Spleen (tissue), 13 donors: ENCODE data around the gene BACE1-AS. TPM values are rescaled to one million over a fixed set of nuclear protein-coding genes. Genes with fewer than 3 reads are reported as not detected.

Experiments used
- DNase-seq: peaks from one replicate; pipeline ENCODE4 v3.0.0-alpha.2; 2020
- H3K27ac ChIP-seq, 8 donors: fragments of 200-600 bp; sonication (generic) in 7 of 8; 1 replicate in 4 of 8; 2 replicates in 4 of 8; pipeline versions ENCODE4 v1.5.0 to v1.8.0; 2016 to 2021; ENCODE audit warnings: inconsistent platforms in 4 of 8, mild to moderate bottlenecking in 4 of 8, moderate library complexity in 1 of 8
- H3K27me3 ChIP-seq, 7 donors: fragments of 200-600 bp; sonication (generic) in 6 of 7; replicated peaks in 1 of 7; 1 replicate in 4 of 7; 2 replicates in 3 of 7; pipeline versions ENCODE4 v1.5.0 to v1.8.0; 2016 to 2021; ENCODE audit warnings: inconsistent platforms in 3 of 7, mild to moderate bottlenecking in 1 of 7
- H3K36me3 ChIP-seq, 6 donors: fragments of 200-600 bp; sonication (generic) in 5 of 6; 1 replicate in 4 of 6; 2 replicates in 2 of 6; pipeline versions ENCODE4 v1.5.0 to v1.8.0; 2016 to 2021; ENCODE audit warnings: inconsistent platforms in 2 of 6
- H3K4me1 ChIP-seq, 6 donors: fragments of 200-600 bp; sonication (generic) in 5 of 6; 1 replicate in 3 of 6; 2 replicates in 3 of 6; pipeline versions ENCODE4 v1.5.0 to v1.8.0; 2016 to 2021; ENCODE audit warnings: inconsistent platforms in 3 of 6
- H3K4me3 ChIP-seq, 8 donors: fragments of 200-600 bp; sonication (generic) in 7 of 8; 1 replicate in 4 of 8; 2 replicates in 4 of 8; pipeline versions ENCODE4 v1.5.0 to v1.8.0; 2016 to 2021; ENCODE audit warnings: inconsistent platforms in 4 of 8, mild to moderate bottlenecking in 4 of 8, moderate library complexity in 2 of 8
- H3K9me3 ChIP-seq, 8 donors: fragments of 200-600 bp; sonication (generic) in 7 of 8; 1 replicate in 4 of 8; 2 replicates in 4 of 8; pipeline versions ENCODE4 v1.5.0 to v1.8.0; 2016 to 2021; ENCODE audit warnings: inconsistent platforms in 4 of 8
- CTCF ChIP-seq, 11 experiments: fragments of 200-600 bp in 7 of 11; fragments of 450-650 bp in 4 of 11; sonication (generic) in 4 of 11; IDR thresholded peaks in 8 of 11; conservative IDR thresholded peaks in 3 of 11; 1 replicate in 7 of 11; 2 replicates in 4 of 11; pipeline versions ENCODE4 v1.4.0 to v1.8.0; 2016 to 2021; ENCODE audit warnings: antibody characterized with exemption in 11 of 11, inconsistent platforms in 4 of 11, mild to moderate bottlenecking in 1 of 11
- POLR2A ChIP-seq, 3 donors: fragments of 450-650 bp; IDR thresholded peaks; one replicate each; pipeline ENCODE4 v1.5.1; 2017; ENCODE audit warnings: antibody characterized with exemption in 3 of 3, mild to moderate bottlenecking in 1 of 3
- POLR2AphosphoS5 ChIP-seq, 3 donors: sonication (generic); formaldehyde crosslinking; IDR thresholded peaks; one replicate each; pipeline ENCODE4 v1.5.1; 2017; ENCODE audit warnings: antibody characterized with exemption in 3 of 3
- WGBS, 5 donors: extraction: QIAGEN DNeasy Blood & Tissue Kit in 3 of 5; methylation state at CpG; one replicate each; pipeline versions ENCODE4 v1.1.5 to v1.1.7; 2013 to 2018; 5-methylcytosine and 5-hydroxymethylcytosine counted together
- intact Hi-C: fragments of 100-400 bp; cut with DNase I; formaldehyde crosslinking; loops from one replicate; pipeline ENCODE4 v1.15.0; 2023; ENCODE audit warnings: low total_unique reads
- long read RNA-seq, 2 donors: transcript quantifications; one replicate each; lab custom pipeline, GENCODE V29; 2026
- polyA plus RNA-seq, 3 donors: library from polyadenylated mRNA; stranded (reverse); fragments of 200-250 nt; gene quantifications; one replicate each; pipeline ENCODE4 v1.2.1, GENCODE V29; 2013
- total RNA-seq, 7 donors: library from RNA; depleted of rRNA in 3 of 7; stranded (reverse); fragments of >200 nt in 3 of 7; fragmentation: NEBNext Ultra II Directional in 4 of 7; extraction: Animal tissue kit (Norgen Biotek cat#: 25700) in 4 of 7; gene quantifications; one replicate each; pipeline versions ENCODE4 v1.1.0 to v1.2.1, GENCODE V29; 2016 to 2021
- donor health status: healthy with polysubstance abuse.
- donor health status: DM: no; HTN: no; CAD: no; lungs with moderate emphysema.
- donor health status: DM: no; HTN: no; CAD: no.
- donor health status: Bipolar disorder and iron deficiency.
- donor health status: healthy.
- donor health status: DM: no; HTN: no; CAD: no.
- donor health status: DM: yes; HTN: yes; CAD: no.

The BACE1-AS gene
- total RNA-seq (10 to 100 TPM in 4 of 7 donors, 1 to 10 TPM in 3; 4.8 to 12.1 (median 10.3) TPM), polyA plus RNA-seq (1 to 10 TPM; 3.9 to 5.8 (median 4.1) TPM)
- long read RNA-seq, donor 1, partial matches to known transcripts, result 0 of 3 reads
- long read RNA-seq, donor 1, other reads (novel, unspliced or antisense), result 0 of 3 reads
- long read RNA-seq, donor 2, partial matches to known transcripts, result 0 of 2 reads
- long read RNA-seq, donor 2, other reads (novel, unspliced or antisense), result 0 of 2 reads

- TF ChIP-seq CTCF (IDR thresholded peaks at IDR 0.05 in 8 of 11, conservative IDR thresholded peaks at IDR 0.05 in 3 of 11) (no peak), POLR2AphosphoS5 (IDR thresholded peaks at IDR 0.05) (no peak), POLR2A (IDR thresholded peaks at IDR 0.05) (no peak)
- Histone ChIP-seq H3K27ac (no peak within 1 kb of the TSS), H3K4me3 (no peak within 1 kb of the TSS), H3K36me3 (peaks cover 0 to 98% (median 34%) of the 10 kb centered on the region in 6 donors), H3K27me3 (no peaks in the 10 kb centered on the region), H3K4me1 (no peaks in the 10 kb centered on the region), H3K9me3 (no peaks in the 10 kb centered on the region)
- intact Hi-C loops, result no loop called here
- WGBS, 5 donors, result 81 to 92% (median 87%) methylated on average over 8 of the region's 8 CpGs
- no peak for DNase-seq
These were observed at the start of gene BACE1-AS for GRCh38 chr11:117290809-117291396. Gene BACE1-AS, plus strand, starts transcription at chr11:117291346.

GRCh38 chr11:117248341-117248740 lies 42.8 kb upstream of the BACE1-AS start:
- Histone ChIP-seq H3K27ac (no peak overlapping the region), H3K9me3 (no peaks in the 10 kb centered on the region), H3K27me3 (no peaks in the 10 kb centered on the region), H3K4me3 (no peak overlapping the region), H3K36me3 (peaks cover 3 to 90% (median 74%) of the 10 kb centered on the region in 6 donors), H3K4me1 (no peaks in the 10 kb centered on the region)
- 96 to 97% (median 97%) methylated on average over 4 of the region's 4 CpGs for WGBS, 5 donors
- no peak for DNase-seq
- intact Hi-C loops, result no loop called here
- no peak for TF ChIP-seq POLR2A (IDR thresholded peaks at IDR 0.05)
- TF ChIP-seq POLR2AphosphoS5 (IDR thresholded peaks at IDR 0.05), result no peak

- H3K27me3 ChIP-seq, result no peaks in the 10 kb centered on the region
- no peaks in the 10 kb centered on the region for H3K4me1 ChIP-seq
- 90 to 94% (median 92%) methylated on average over 4 of the region's 4 CpGs for WGBS, 5 donors
- TF ChIP-seq POLR2AphosphoS5 (IDR thresholded peaks at IDR 0.05) (no peak), POLR2A (IDR thresholded peaks at IDR 0.05) (no peak), CTCF (IDR thresholded peaks at IDR 0.05 in 8 of 11, conservative IDR thresholded peaks at IDR 0.05 in 3 of 11) (no peak)
- H3K4me3 ChIP-seq, result no peak overlapping the region
- peaks cover 3 to 88% (median 71%) of the 10 kb centered on the region in 6 donors for H3K36me3 ChIP-seq
- intact Hi-C loops, result no loop called here
- no peak for DNase-seq
- no peak overlapping the region for H3K27ac ChIP-seq
- H3K9me3 ChIP-seq, result no peaks in the 10 kb centered on the region
These were observed 41.6 kb upstream of the BACE1-AS start for GRCh38 chr11:117249571-117249970.

- peaks cover 3 to 87% (median 53%) of the 10 kb centered on the region in 6 donors for H3K36me3 ChIP-seq
- intact Hi-C loops, result no loop called here
These were observed 39.6 kb upstream of the BACE1-AS start for GRCh38 chr11:117251506-117251905.

More at GRCh38 chr11:117251506-117251905, 39.6 kb upstream of the BACE1-AS start:
- WGBS, 5 donors, result 95 to 97% (median 97%) methylated on average over 7 to 10 of the region's 10 CpGs
- no peak for DNase-seq
- Histone ChIP-seq H3K27me3 (no peaks in the 10 kb centered on the region), H3K9me3 (no peaks in the 10 kb centered on the region), H3K4me3 (no peak overlapping the region), H3K27ac (no peak overlapping the region), H3K4me1 (no peaks in the 10 kb centered on the region)
- no peak for TF ChIP-seq POLR2A (IDR thresholded peaks at IDR 0.05)
- no peak for TF ChIP-seq CTCF (IDR thresholded peaks at IDR 0.05 in 8 of 11, conservative IDR thresholded peaks at IDR 0.05 in 3 of 11)
- no peak for TF ChIP-seq POLR2AphosphoS5 (IDR thresholded peaks at IDR 0.05)
